ENCODE results near the gene PSG11.
"Not testable (repeated sequence)": the region's sequence is repeated elsewhere in the genome, so short reads cannot be mapped to it uniquely, and the experiment has no call there.

PSG11 gene

DNA sequence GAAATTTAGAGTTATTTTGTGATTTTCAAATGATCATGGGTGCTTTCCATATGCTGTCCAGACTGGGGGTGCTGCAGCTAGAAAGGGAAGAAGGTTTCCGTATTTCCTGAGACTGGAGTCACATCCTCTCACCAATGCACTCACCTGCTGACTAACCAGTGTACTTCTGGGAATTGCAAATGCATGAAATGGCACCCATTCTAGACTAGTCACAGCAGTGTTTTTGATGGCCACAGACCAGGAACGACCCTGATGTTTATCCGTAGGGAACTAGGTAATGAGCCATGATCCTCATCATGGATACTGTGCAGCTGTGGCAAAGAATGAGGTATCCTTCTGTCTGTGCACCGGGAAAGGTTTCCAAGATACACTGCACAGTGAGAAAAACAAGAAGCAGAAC is 37.1 kb downstream of the PSG11 start:
- DNase-seq (ENCODE audit: low read depth in 2 of 2) = not testable (repeated sequence)

DNA sequence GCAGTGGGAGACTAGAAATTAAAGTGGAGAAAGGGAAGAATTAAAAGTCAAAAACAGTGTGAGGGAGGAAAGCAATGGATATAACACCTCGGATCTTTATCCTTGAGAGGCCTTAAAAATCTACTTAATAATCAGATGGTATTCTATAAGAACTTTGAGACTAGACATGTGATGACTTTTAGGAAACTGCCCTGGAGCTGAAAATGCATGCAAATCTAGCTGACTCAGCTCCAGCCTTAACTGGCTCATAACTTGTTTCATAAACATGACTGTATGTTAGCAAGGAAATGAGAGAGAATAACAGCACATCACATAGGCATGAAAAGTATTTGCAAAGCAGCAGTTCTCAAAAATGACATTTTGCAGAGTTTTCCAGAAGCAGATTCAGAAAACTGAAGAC is 38.1 kb downstream of the PSG11 start:
- DNase-seq (ENCODE audit: low read depth in 2 of 2) = not testable (repeated sequence)

DNA sequence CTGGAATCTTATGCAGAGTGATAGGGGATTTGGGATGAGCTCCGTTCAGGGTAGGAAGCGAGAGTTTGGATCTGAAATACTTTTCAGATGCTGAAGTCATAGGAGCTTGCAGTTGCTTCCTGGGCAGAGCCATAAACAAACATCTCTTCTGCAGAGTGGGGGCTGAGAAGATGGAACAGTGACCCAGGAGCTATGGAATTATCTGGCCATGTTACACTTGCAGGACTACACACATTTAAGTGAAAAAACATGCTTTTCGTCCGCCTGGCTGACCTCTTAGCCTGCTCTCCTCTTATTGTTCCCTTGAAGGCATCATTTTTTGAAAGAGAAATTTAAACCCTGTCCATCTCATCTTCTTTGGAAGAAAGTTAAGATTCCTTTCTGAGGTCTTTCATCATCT is 40.7 kb downstream of the PSG11 start:
- no peak for DNase-seq (ENCODE audit: low read depth in 2 of 2)

DNA sequence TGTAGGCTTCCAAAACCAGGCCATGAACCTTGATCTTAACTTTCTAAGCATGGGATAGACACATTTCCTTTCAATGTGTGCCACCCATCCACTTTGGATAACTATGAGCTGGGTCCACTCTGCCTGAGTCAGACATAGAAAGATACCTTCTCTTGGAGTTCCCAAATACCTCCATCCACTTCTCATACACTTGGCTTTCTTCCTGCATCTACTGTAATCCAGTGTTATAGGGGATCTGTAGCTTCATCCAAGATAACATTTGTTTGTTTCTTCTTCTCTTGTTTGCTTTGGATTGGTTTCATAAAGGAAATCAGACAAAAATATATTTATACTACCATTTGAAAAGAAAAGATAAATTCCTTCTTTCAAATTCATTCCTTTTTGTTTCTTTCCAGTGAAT is 44.2 kb downstream of the PSG11 start:
- DNase-seq (ENCODE audit: low read depth in 2 of 2) = not testable (repeated sequence)

DNA sequence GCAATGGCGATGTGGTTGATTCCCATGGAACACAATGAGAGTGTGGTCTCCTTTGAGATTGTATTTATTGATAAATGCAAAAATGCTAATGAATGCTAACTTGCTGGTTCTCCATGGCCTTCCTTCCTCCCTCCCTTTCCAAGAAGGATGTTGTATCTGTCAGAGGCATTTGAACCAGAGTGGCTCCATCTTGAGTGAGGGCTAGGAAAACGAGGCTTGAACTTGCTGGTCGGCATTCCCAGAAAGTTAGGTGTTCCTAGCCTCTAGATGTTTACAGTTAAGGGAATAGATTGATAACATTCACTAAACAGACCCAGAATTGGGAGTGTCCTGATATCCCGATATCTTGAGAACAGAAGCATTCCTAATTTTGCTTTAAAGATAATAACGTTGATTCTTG is 54.8 kb downstream of the PSG11 start:
- DNase-seq (ENCODE audit: low read depth in 2 of 2) = not testable (repeated sequence)

DNA sequence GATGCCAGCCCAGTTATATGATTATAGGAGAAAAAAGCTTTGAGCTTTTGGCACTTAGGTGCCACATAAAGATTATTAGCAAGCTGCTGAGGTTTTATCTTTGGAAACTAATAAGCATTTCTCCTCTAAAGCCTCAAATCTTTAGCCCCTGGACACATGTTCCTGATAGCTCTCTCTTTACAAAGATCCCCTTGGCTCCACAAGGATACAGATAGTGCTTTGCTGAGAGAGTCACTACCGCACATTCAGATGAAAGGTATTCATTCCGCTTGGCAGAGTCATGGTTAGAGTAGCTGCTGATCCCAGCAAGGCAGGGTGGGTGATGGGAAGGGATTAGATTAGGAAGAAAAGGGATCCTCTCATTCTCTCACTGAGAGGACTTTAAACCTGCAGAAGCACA is 61.1 kb downstream of the PSG11 start:
- no peak for DNase-seq (ENCODE audit: low read depth in 2 of 2)

DNA sequence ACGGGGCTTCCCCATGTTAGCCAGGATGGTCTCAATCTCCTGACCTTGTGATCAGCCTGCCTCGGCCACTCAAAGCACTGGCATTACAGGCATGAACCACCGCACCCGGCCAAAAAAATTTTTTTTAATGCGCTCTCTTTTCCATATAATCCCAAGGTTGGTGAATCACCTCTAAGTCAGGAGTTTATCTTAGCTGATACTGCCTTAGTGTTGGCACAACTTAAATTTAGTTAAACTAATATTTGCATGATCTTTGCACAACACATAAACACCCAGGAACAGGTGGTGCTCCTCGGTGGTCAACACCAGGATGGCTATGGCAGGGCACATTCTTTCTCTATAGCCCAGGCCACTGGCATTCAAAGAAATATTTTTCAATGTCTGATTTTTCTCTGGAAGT is 65.2 kb downstream of the PSG11 start:
- no peak for DNase-seq (ENCODE audit: low read depth in 2 of 2)
